Measurements from ENCODE around the gene CEBPB.

CEBPB gene

DNA sequence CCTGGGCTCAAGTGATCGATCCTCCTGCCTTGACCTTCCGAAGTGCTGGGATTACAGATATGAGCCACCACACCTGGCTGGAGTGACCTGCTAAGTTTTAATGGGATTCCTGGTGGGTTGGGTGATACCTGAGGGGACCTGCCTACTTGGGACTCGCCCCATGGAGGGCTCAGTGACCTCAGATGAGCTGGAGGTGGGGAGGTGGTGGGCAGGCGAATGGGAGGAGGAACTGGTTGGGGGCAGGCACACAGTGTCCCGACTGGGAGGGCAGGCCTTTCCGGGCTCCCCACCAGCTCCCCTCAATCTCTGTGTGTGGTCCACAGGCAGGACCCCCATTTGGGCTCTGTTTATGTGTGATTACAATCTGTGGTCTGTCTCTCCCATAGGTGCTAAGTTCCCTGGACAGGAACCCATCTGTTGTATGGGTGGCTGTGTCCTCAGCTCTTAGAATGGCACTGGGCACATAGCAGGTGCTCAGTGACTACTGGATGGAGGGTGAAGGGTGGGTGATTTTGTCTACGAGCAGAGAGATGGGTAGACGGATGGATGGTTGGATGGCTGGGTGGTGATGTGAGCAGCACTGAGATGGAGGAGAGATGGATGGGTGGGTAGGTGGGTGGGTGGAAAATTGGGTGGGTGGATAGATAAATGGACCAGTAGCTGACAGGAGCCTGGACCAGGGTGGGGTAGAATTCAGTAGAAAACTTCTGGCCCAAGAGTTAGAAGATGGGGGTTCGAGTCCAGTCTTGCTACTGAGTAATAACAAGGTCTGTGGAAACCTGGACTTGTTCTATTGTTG is 23.8 kb downstream of the CEBPB start:
- no peak for DNase-seq

DNA sequence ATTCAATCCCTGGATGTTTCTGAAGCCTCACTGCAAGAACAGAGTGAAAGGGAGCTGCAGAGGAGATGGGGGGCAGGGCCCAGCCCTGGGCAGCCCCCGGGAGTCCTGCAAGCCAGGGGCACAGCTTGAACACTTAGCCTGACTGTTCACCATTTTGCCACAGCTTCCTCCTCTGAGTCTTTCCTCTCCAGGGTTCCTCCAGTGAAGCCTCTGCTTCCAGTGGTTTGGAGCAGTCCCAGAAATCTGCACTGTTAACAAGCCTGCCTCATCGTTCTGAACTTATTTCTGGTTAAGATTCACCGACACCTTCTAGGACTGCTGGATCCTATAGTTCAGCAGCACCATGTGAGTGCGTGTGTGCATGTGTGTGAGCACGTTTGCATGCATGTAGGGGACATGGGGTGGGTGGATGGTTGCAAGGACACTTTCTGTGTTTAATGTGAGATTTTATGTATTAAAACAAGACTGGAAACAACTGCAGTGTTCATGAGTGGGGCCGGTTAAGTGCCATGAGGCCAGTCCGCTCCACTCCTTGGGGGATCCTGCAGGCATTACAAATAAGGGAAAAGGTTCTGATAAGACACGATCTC is 24.6 kb downstream of the CEBPB start:
- no peak for DNase-seq

DNA sequence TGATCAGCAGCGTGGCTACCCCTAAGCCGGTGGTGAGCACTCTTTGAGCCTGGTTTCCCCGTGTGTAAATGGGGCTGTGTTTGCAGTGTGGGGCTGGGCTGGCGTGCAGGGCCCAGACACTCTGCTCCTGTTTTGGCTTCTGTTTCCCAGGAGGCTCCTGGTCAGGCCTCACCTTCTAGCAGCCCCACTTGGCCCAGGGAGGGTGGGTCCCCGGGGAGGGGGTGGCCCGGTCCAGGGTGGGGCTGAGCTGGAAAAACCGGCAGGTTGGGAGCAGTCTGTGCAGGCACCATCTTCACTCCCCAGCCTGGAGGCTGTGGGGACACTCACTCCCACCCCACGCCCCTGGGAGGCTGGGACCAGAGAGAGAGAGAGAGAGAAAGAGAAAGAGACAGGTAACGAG is 25.3 kb downstream of the CEBPB start:
- DNase-seq: no peak

DNA sequence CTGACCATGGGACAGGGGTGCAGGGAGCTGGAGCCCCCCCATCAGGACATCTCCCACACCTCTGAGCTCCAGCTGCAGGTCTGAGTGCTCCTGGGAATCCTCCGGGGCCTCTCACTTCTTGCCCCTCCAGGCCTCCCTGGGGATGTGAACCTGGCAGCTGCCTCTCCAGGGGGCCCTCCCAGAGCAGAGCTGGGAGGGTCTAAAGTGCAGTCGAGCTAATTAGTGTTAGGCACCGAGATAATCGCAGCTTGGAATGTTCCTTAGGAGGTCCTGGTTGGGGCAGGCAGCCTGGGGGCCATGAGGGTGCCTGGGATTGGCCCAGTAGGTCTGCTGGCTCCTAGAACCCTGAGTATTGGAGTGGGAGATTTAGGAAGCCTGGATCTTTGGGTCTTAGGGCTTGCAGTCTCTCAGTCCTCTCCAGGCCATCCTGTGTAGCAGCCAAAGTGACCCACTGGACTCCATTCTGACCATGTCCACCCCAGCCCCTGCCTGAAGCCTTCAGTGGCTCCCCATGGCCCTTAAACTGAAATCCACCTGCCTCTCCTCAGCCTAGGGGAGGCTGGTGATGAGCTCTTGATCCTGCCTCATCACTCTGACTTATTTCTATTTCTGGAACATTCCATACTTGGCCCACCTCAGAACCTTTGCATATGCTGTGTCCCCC is 26.0 kb downstream of the CEBPB start:
- DNase-seq: no peak

DNA sequence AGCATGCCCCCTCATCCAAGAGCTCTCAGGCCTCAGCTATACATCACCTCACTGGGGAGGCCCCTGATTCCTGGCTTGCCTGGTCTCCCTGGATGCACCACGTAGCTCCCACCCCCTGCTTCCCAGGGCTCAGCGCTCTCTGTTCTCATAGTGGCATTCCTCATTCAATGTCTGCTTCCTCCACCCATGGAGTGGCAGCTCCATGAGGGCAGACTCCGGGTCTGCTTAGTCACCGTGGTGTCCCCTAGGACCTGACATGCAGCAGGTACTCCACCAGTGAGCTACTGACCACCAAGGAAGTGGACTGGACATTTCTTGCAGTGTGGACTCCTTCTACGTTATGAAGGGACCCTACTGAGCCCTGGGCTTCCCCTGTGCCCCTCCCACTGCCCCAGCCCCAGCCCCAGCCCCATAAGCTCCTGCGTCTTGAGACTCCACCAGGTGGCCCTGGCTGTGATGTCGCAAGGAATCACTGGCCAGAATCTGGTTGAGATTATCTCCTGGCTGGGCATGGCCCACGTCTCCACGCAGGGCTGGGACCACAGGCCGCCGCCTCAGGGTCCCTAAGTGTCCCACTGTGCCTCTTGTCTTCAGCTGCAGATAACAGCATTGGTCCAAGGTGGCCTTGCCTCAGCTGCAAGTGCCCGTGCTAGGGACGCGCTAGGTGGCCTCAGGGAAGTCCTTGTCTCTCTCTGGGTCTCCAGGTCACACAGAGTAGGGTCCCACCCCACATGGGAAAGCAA is 26.7 kb downstream of the CEBPB start:
- no peak for DNase-seq

DNA sequence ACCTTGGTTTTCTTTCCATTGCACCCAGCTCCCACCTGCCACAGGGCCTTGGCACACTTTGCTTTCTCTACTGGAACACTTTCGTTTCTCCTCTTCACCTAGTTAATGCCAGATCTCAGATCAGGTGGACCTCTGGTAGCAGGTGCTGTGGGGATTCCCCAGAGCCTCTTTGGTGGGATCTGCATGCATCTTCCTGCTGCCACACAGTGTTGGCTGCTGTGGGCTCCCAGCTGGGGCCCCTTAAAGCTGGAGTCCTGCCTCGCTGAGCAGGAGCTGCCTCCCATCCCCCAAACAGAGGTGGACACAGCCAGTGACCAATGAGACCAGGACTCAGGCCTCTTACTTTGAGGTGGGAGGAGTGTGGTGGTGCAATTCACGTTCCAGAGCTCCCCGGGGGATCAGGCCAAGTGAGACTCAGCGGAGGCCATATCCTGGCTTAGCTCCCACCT is 28.4 kb downstream of the CEBPB start:
- DNase-seq: no peak

DNA sequence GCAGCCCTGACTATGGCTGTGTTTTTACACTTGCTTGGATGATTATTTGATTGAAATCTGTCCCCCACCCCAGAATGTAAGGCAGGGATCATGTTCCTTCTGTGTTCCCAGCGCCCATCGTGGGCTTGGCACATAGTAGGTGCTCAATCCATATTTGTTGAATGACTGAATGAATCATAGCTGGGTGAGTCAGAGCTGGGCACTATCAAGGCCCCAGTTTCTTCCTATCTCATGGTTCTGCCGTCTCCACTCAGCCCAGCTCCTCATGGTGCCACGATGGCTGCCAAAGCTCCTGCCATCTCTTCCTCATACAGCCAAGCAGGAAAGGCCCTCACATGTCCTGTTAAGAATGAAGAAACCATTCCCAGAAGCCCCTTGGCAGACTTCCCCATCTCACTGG is 29.0 kb downstream of the CEBPB start:
- no peak for DNase-seq

DNA sequence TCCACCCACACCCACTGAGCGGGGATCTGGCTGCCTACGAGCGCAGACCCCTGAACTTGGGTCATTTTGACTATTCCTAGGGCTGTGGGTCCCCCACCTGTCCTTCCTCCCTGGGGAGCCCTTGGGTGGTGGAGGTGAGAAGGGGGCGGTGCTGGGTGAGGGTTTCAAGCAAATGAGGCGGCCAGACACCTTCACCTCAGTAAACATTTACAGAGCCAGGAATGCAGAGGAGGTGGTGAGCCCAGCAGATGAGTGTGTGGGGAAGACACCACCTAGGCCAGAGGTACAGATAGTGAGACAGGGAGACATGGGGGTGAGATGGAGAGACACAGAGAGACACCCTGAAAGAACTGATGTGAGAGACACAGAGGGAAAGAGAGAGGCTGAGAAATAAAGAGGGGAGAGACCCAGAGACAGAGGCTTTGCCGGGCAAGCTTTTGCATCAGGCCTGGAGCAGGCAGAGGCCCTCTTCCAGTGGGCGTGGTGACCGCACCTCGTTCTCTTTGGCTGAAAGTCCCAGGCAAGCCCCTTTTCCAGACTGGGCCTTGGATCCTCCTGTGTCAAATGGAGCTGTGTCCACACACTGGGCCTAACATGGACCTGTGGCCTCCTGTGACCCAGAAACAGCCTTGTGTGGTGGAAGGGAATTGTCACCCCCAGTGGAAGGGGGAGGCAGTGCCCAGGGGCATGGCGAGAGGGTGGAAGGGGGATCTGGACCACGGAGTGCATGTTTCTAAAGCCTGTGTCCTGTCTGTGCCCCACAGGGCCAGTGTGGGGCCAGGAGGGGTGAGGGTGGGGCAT is 29.7 kb downstream of the CEBPB start:
- no peak for DNase-seq

DNA sequence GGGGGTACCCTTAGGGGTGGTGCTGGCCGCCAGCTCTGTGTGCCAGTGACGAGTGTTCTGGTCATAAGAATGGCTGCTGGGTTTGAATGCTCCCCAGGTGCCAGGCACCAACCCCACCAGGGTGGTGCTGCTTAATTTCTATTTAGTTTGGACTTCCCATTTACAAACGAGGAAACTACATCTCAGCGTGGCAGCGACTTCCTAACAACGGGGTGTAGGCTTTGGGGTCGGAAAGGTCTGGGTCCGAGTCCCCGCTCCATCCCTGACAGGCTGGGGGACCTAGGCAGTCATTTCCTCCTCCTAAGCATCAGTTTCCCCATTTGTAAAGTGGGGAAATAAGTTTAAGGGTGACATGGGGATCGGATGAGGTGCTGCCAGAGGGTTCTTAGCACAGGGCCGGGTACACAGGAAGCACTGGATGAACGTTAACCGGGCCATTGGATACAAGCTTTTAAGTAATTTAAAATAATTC is 30.3 kb downstream of the CEBPB start:
- DNase-seq: no peak

DNA sequence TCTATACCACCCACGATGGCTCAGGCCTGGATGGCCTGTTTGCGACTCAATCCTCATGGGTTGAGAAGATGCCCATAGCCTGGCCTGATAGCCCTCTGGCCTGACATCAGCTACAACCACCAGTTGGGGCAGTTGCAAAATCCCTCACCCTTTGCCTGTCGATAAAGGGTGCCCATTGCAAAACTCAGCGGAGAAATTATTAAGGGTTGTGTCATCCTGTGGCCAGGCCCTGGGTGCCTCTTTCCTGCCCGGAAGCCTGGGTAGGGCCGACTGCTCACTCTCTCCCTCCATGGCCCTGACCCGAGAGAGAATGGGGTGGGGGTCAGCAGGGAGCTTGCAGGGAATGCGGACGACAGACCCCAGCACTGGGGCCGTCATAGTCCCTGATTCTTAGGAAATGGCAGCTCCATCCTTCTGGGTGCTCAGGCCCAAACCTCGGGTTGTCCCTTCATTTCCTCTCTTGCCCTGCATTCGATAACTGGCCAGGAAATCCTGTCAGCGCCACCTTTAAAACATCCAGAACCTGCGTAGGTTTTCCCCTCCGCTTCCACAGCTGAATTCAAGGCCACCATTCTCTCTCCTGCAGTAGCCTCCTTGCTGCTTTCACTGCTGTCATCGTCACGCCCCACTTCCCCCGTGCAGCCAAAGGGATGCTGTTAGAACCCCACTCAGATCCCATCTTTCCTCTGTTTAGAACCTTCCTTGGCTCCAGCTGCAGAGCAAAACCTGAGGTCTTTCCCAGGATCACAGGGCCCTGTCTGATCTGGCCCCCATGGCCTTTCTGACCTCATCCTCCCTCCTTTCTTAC is 31.1 kb downstream of the CEBPB start:
- no peak for DNase-seq

DNA sequence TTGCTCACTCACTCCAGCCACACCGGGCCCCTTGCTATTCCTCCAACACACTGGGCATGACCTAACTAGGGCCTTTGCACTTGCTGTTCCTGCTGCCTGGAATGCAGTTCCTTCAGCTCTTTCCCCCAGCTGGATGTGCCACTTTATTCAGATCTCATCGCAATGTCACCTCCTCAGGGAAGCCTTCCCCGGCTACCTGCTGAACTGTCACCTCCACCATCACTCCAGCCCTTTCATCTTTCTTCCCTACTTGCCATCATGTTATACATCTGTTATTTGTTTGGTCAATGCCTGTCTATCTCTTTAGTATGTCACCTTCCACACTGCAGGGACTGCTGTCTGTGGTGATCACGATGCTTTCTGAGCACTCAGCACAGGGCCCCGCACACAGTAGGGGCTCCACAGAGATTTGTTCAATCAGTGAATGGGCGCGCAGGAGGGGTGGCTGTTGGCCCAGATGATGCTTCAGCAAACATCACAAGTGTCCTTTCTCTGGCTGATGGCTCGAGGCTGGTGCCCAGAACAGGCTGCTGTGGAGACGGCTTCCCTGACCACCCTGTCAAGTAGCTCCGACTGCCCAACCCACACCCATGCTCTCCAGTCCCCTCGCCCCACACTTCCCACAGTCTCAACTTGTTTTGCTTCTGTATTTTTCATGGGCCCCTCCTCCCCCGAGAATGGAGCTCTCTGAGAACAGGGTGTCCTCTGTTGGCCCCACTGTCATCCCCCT is 31.8 kb downstream of the CEBPB start:
- DNase-seq: no peak

DNA sequence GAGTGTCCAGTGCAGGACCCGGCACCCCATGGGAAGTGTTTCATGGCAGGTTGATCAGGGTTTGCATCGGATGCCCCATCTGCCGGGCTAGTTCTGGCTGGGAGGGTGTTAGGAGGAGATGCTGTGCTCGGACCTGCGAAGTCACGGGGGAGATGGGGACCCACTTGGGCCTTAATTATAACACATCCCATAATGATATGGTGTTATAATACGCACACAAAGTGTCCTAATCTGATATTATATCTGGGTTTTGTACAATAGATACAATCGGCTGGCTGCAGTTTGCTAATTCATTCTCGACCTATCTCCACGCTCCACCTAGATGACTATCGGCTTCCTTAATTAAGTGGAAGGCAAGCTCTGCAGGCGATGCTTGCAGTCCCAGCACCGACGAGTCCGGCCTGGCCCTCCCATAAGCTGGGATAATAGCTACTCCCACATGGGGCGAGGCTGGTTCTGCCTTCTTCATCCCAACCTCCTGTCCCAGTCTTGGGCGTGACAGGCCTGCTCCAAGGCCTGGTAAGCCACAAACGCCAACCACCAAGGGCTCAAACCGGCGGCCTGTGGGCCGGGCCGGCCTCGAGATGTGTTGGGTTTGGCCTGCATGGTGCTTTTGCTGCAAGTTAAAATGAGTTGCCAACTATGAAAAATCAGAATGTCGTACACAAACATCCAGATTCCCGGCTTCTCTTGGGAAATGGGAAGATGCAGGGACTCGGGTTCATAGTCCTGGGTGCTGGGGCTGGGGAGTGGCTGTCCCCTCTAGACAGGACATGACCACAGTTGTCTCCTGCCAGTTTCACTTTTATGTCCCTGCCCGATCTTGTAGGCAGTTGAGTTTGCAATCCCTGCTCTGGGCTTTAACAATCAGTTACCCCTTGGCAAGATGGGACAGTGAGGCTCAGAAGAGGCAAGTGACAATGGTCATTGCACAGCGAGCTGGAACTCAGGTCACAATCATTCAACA is 32.7 kb downstream of the CEBPB start:
- DNase-seq: no peak

DNA sequence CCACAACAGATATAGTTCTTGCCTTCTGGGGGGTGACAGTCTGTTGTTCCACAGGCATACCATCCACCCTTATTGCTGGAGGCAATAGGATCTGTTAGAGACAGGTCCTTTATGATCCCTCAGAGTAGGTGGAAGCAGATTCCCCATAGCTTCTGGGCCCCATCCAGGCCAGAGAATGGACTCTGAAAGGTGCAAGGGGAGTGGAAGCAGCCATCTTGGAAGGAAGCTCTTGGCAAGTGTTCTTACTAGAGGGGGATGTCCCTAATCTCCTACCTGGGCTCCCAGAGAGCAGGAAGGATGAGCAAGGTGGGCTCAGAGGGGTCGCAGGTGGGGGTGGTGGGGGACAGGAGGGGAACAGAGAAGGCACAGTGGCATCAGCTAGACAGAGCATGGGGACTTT is 33.4 kb downstream of the CEBPB start:
- DNase-seq: no peak

DNA sequence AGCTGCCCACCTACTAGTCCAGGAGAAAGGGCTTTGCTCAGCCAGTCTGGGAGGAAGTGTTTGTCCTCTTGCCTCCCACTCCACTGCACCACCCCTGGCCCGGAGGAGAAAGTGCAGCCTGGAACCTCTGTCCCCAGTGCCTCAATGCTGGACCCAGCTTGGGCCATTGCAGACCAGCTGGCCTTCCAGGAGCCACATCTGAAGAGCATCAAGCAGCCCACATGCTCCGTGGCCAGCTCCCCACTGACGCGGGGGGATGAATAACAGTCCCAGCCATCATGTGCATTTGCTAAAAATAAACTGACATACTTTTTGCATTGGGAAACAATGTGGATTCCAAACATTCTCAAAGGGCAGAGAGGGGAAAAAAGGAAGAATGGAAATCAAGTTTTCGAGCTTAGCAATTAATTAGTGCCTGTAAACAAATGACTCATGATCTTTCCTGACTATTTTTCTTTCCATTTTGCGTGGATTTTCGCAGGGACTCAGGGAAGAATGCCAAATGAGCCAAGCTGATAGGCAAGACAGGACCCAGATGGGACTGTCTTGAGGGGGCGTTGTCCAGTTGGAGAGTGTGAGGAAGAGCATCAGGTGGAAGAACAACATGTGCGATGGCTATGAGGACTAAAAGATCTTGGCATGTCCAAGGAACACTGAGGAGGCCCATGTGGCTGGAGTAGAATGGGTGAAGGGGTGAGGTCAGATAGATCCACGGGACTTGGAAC is 34.1 kb downstream of the CEBPB start:
- DNase-seq: peak; percentile 26

DNA sequence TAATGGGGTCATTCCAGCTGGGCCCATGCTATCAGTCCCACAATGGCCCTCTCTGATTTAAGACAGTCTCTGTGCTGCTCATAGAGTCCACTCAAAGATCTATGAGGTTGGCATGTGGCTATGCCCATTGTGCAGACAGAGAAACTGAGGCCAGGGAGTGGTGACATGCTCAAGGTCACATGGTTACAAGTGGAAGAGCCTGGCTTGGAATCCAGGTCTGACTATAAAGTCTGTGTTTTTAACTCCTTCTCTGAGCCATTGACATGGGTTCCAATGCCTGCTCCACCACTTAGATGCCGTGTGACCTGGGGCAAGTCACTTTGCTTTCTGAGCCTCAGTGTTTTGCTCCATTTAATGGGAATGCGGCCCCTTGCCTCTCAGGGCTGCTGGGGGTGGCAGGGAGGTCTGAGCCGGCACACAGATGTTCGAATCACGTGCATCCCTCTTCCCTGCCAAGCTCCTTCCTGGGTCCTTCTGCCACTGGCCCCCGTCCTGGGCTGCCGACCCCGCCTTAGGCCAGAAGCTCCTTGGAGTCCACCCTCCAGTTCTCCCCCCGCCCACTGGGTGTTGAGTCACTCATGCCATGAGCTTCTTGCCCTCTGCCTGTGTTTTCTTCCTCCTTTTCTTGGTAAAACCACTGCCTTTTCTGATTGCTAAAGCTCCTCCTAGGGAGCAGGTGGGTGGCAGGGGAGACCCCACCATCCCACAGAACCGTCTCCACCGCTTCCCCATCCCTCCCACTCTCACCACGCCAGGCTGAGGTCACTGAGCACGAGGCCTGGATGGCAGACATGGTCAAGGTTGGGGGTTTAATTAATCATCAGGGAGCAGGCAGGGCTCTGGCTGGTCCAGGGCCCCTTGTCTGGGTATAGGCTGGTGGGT is 35.7 kb downstream of the CEBPB start:
- no peak for DNase-seq

DNA sequence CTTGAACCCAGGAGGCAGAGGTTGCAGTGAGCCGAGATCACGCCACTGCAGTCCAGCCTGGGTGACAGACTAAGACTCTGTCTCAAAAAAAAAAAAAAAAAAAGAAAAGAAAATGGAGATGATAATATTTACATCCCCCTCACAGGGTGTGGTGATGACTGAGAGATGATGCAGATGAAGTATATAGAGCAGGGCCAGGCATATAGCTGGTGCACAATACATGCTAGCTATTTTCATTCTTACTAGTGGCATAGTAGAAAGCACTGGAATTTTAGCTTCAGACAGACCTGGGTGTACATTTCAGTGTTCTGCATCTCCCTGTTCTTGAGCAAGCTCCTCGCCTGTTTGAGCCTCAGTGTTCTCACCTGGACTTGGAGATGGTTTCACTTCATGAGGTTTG is 36.9 kb downstream of the CEBPB start:
- DNase-seq: no peak

DNA sequence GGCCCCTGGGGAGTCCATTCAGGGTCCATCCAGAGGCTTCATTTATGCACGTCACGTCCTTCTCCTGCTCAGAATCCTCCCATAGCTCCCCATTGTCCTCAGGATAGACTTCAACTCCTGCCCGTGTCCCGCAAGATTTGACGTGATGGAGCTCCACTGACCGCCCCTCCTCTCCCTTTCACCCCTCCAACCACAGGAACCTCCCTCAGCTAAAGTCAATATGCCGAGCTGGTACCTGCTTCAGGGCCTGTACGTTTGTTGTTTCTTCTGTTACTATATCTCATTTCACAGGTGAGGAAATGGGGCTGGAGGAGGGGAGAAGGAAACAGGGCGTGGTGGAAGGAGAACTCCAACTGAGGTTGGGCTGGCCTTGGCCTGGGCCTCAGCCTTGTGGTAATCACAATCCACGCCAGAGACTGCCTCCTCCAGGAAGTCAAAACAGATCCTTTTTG is 38.6 kb downstream of the CEBPB start:
- no peak for DNase-seq

DNA sequence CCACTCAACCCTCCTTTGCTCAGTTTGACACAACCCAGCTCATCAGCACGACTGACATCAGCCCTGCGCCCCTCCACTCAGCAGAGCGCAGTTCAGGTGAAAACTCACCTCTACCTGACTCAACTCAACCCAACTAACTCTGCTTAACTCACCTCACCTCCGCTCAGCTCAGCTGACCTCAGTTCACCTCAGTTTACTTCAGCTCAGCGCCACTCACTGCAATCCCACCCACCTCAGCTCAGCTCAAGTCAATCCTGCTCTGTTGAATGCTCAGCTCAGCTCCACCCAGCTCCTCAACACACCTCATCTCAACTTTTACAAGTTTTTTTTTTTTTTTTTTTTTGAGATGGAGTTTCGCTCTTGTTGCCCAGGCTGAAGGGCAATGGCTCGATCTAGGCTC is 39.6 kb downstream of the CEBPB start:
- DNase-seq: no peak
